RWPE1 (cell line): ENCODE data around the gene INPP5A.
"Not testable (repeated sequence)": the region's sequence is repeated elsewhere in the genome, so short reads cannot be mapped to it uniquely, and the experiment has no call there.

Experiments used
- CTCF ChIA-PET: fragments of 350-600 bp; sonication (Branson Sonifier 250); formaldehyde crosslinking; extraction: SDS; loops from one replicate; lab custom pipeline; 2021; lab: Yijun Ruan, JAX
- POLR2A ChIA-PET: fragments of 400-600 bp; formaldehyde crosslinking; extraction: SDS; loops from one replicate; lab custom pipeline; 2020; ENCODE audit warnings: antibody characterized with exemption; ENCODE audit not compliant: low non-redundant PET; lab: Yijun Ruan, JAX
- DNase-seq: peaks from one replicate; pipeline ENCODE4 v3.0.0; 2012; ENCODE audit warnings: low spot score
- H3K27ac ChIP-seq: fragments of 450-650 bp; 2 replicates; pipeline ENCODE4 v1.5.1; 2017
- CTCF ChIP-seq: fragments of 450-650 bp; conservative IDR thresholded peaks from 2 replicates; pipeline ENCODE4 v1.5.1; 2017; ENCODE audit warnings: low read depth, mild to moderate bottlenecking

The INPP5A gene

GRCh38 chr10:132765435-132765834 is 227.8 kb downstream of the INPP5A start:
- no peak for DNase-seq
- ChIA-PET POLR2A (no interaction called here), CTCF (interaction anchor here (0.6 to 1.0 kb wide), 2 partner anchors 81 to 111 kb away, joined by 3 to 4 read pairs; no protein-coding TSS in a partner anchor)
- no peak for TF ChIP-seq CTCF
- no peak overlapping the region for H3K27ac ChIP-seq

GRCh38 chr10:132766291-132766690 is 228.7 kb downstream of the INPP5A start:
- ChIA-PET CTCF (no interaction called here), POLR2A (no interaction called here)
- TF ChIP-seq CTCF: no peak
- DNase-seq: no peak
- H3K27ac ChIP-seq: no peak overlapping the region

GRCh38 chr10:132768346-132769248 is 231.0 kb downstream of the INPP5A start:
- TF ChIP-seq CTCF: no peak
- DNase-seq: no peak
- ChIA-PET POLR2A (no interaction called here), CTCF (interaction anchor here (1.0 kb wide), 1 partner anchor 15 kb away, joined by 3 read pairs; no protein-coding TSS in a partner anchor)
- no peak overlapping the region for H3K27ac ChIP-seq

- no peak for DNase-seq
- TF ChIP-seq CTCF: no peak
- ChIA-PET CTCF (no interaction called here), POLR2A (no interaction called here)
- no peak overlapping the region for H3K27ac ChIP-seq
Measured at GRCh38 chr10:132770061-132771021, 232.8 kb downstream of the INPP5A start.

- CTCF ChIA-PET, H3K27ac ChIP-seq, DNase-seq, POLR2A ChIA-PET: not testable (repeated sequence)
Measured at GRCh38 chr10:132772816-132773215, 235.2 kb downstream of the INPP5A start.

GRCh38 chr10:132774181-132774901 is 236.8 kb downstream of the INPP5A start:
- H3K27ac ChIP-seq: no peak overlapping the region
- ChIA-PET POLR2A (no interaction called here), CTCF (interaction anchor here (0.6 kb wide), 1 partner anchor 516 kb away, joined by 4 read pairs; no protein-coding TSS in a partner anchor)
- no peak for TF ChIP-seq CTCF
- DNase-seq: no peak
